ENCODE results near the gene QSOX1.

- TF ChIP-seq POLR2A (IDR thresholded peaks at IDR 0.05; ENCODE audit: low read depth, low read length), result no peak
- TF ChIP-seq POLR2AphosphoS5 (IDR thresholded peaks at IDR 0.05; ENCODE audit: low read depth, low read length), result no peak
- no peak for TF ChIP-seq TAF1 (IDR thresholded peaks at IDR 0.05; ENCODE audit: low read depth, low read length)
- TF ChIP-seq SPI1 (IDR thresholded peaks at IDR 0.05; ENCODE audit: low read depth, low read length), result no peak
- TF ChIP-seq PAX5 (IDR thresholded peaks at IDR 0.05; ENCODE audit: insufficient read depth, low read length, severe bottlenecking), result no peak
- no peak for TF ChIP-seq POU2F2 (IDR thresholded peaks at IDR 0.05; ENCODE audit: low read depth, low read length)
These were observed 81.0 kb downstream of the QSOX1 start for GRCh38 chr1:180235502-180236239.
